ENCODE results near the gene SNX13.

DNA sequence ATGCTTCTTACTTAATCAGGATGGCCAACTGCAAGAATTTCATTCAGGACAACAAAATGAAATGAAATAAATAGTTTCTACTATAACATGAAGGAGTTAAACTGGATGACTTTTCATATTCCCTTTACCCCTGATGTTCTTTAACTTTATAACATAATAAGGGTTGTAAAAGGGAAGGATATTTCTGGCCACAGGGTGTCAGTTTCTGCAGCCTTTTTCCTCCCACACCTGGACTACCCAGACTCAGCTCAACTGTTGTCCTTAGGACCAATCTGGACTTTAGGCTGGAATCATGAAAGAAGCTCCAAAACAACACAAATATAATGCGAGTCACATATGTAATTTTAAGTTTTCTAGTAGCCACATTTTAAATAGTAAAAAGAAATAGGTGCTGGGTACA is 44.0 kb upstream of the SNX13 start:
- TF ChIP-seq SUZ12 (IDR thresholded peaks at IDR 0.05) (no peak), FOXM1 (IDR thresholded peaks at IDR 0.05; ENCODE audit: borderline replicate concordance) (no peak), ARNT (IDR thresholded peaks at IDR 0.05) (no peak), SP1 (IDR thresholded peaks at IDR 0.05) (no peak), BHLHE40 (IDR thresholded peaks at IDR 0.05; ENCODE audit: borderline replicate concordance) (no peak), LEF1 (IDR thresholded peaks at IDR 0.05; ENCODE audit: borderline replicate concordance) (no peak), L3MBTL2 (conservative IDR thresholded peaks at IDR 0.05) (no peak)
- TF ChIP-seq, protein P1, sequence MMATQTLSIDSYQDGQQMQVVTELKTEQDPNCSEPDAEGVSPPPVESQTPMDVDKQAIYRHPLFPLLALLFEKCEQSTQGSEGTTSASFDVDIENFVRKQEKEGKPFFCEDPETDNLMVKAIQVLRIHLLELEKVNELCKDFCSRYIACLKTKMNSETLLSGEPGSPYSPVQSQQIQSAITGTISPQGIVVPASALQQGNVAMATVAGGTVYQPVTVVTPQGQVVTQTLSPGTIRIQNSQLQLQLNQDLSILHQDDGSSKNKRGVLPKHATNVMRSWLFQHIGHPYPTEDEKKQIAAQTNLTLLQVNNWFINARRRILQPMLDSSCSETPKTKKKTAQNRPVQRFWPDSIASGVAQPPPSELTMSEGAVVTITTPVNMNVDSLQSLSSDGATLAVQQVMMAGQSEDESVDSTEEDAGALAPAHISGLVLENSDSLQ (IDR thresholded peaks at IDR 0.05) = no peak
